ENCODE measurements around the gene PZP. TPM values are rescaled to one million over a fixed set of nuclear protein-coding genes. Genes with fewer than 3 reads are reported as not detected.

Gene PZP
- total RNA-seq, 1 experiment from 2014 or later = not detected

GRCh38 chr12:9124383-9125031 lies 83.7 kb downstream of the PZP start:
- DNase-seq (ENCODE audit: low spot score) = no peak

DNA sequence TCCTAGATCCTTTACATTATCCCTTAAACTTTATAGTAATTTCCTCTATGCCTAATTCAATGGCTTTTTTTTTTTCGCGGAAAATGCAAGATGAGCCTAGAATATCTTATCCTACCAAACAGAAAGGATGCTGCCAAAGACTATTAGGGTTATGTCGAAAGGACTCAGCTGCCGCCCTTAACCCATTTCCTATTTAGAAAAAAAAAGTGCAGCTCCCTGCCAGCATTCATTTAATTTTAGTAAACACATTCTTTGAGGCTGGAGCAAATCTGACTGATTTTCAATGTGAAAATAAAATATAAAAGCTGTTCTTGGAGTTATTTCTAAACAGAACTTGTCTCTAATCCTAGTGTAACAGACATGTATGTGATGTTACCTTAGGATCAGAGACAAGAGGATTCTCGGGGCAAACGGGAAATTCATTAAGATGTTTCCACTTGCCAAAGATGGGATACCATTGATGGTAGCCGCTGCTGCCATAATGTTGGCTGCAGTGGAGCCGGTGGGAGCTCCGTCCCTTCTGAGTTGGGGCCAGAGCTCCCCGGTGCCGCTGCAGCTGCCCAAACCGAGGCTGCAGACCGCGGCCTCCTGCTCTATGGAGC lies 84.3 kb downstream of the PZP start:
- no peak for DNase-seq (ENCODE audit: low spot score)

DNA sequence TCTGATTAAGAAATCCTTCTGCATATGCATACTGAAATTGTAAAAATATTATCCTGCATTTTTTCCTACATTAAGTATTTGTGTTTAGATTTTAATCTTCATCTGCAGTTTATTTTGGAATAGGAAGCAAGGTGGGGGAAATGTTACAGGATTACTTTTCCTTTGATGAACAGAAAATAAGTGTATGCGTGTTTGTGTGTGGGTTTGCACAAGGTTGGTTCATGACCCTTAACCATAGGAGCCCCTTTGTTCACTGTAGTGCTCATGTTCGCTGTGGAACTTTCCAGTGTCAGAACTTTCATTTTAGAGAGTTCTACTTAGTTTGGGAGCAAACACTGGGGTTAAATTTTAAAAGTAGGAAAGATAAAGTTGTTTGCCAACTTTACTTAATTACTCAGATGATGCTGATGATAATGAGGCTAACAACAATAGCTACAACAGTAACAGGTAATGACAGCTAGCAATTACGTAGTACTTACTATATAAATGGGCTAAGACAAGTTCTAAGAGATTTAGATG lies 86.0 kb downstream of the PZP start:
- no peak for DNase-seq (ENCODE audit: low spot score)

GRCh38 chr12:9120487-9121184 lies 87.6 kb downstream of the PZP start:
- no peak for DNase-seq (ENCODE audit: low spot score)

DNA sequence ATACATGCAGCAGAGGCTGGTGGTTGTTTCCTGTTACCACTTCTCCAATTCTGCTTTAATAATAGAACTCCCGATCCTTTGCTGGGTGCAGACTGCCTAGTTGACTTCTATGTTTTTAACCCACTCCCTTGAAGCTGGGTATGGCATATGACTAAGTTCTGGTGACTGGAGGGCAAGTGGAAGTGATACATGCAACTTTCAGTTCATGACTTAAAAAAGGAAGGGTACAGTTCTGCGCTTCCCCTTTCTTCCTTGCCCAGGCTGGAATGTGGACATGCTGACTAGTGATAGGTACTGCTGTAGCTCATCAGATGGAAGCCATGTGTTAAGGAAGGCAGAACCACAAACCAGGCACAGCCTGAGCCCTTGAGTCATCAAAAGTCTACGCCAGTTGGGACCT lies 90.0 kb downstream of the PZP start:
- no peak for DNase-seq (ENCODE audit: low spot score)

- DNase-seq (ENCODE audit: low spot score) = no peak
Measured at GRCh38 chr12:9115731-9116559, 92.2 kb downstream of the PZP start, which contains the start of gene A2M. A2M (minus strand) TSS chr12:9115919; CDS start chr12:9115849, 70 bp downstream.

- DNase-seq (ENCODE audit: low spot score) = no peak
Measured at GRCh38 chr12:9114946-9115345, 93.2 kb downstream of the PZP start.

- DNase-seq (ENCODE audit: low spot score) = no peak
Measured at GRCh38 chr12:9113987-9114309, 94.2 kb downstream of the PZP start.

- no peak for DNase-seq (ENCODE audit: low spot score)
Measured at GRCh38 chr12:9113296-9113986, 94.8 kb downstream of the PZP start.

- no peak for DNase-seq (ENCODE audit: low spot score)
Measured at GRCh38 chr12:9112076-9112853, 95.9 kb downstream of the PZP start.

GRCh38 chr12:9111525-9111924 lies 96.7 kb downstream of the PZP start:
- no peak for DNase-seq (ENCODE audit: low spot score)

- no peak for DNase-seq (ENCODE audit: low spot score)
Measured at GRCh38 chr12:9109737-9110491, 98.3 kb downstream of the PZP start.

DNA sequence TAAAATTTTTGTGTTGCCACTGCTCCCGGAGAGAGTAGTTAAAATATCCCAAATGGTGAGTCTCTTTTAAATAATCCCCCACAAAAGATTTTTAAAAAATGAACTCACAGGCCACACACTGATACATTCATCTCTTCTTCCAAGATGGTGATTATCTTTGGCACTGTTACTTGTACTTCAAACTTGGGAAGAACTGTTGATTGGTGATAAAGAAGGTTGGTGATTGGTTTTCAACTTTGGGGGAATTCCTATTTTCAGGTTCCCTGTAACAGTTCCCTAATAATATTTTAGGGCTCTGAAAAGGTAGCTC lies 99.0 kb downstream of the PZP start:
- no peak for DNase-seq (ENCODE audit: low spot score)

GRCh38 chr12:9108504-9109212 lies 99.5 kb downstream of the PZP start:
- DNase-seq (ENCODE audit: low spot score) = no peak

DNA sequence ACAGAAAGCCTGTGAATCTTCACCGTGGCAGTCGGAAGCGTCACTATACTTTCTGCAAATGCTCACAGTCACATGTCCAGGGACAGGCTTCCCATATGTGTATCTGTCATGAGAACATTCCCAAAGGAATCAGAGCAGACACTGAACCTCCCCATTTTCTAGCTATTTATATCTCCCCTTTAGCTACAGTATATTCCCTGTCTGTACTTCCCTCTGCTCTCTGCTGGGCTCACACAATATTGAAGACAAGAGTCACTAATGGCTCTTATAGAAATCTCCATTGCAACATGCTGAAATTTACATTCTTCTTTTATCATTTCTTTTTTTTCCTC lies 100.7 kb downstream of the PZP start:
- no peak for DNase-seq (ENCODE audit: low spot score)

- no peak for DNase-seq (ENCODE audit: low spot score)
Measured at GRCh38 chr12:9106610-9107541, 101.3 kb downstream of the PZP start.

DNA sequence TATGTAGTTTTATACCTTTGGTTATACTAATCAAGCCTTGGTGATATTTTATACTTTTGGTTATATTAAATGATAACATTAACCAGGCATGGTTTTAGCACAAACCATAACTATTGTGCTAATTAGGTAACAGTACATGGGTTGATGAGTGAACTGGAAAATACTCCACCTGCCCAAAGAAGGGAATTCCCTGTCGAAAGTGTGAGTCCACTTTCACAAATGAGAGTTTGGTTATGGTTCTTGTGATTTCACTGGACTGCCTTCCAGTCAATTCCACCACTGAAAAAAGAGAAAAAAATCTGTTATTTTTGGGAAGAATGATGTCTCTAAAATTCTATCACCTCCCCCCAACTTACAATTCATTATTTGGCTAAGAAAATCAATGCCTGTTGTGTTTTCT lies 102.1 kb downstream of the PZP start:
- no peak for DNase-seq (ENCODE audit: low spot score)

- no peak for DNase-seq (ENCODE audit: low spot score)
Measured at GRCh38 chr12:9104767-9105423, 103.3 kb downstream of the PZP start.

Data from A172 (cell line).